ENCODE measurements around the gene ULK4. TPM values are rescaled to one million over a fixed set of nuclear protein-coding genes. Genes with fewer than 3 reads are reported as not detected.

ULK4 gene
- total and polyA plus RNA-seq, 2 of the 8 experiments (the other 6 are each of a cell fraction or from before 2014, with no cell fraction given): 3.0 to 10.8 TPM

DNA sequence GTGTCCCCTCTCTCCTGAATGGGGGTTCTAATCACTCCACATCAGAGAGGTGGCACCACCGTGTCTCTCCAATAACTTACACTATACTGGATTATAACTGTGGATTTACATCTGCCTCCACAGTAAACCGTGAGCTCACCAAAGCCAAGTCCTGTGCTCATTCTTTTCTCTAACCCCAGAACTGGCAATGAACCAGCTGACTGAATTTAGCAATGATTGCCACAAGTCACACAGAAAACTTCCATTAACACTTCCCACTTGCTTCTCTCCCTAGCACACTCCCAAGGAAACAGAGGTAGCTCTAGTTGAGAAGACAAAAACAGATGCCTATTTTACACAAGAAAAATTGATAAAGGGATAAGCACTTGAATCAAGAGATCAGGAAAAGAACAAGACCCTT, 361.3 kb downstream of the ULK4 start (continued):
- TF ChIP-seq JUND (IDR thresholded peaks at IDR 0.05; ENCODE audit: low read length) (no peak), EP300 (IDR thresholded peaks at IDR 0.05; ENCODE audit: borderline replicate concordance in 1 of 2, low read depth in 2 of 2, low read length in 2 of 2) (no peak), EGR1 (IDR thresholded peaks at IDR 0.05; ENCODE audit: borderline replicate concordance, low read depth, low read length) (no peak)

Measured in H1 (cell line).